CD4-positive, alpha-beta T cell treated with Interferon alpha-2 for 1 hour (primary cell): ENCODE measurements around the gene DPF3.
A peak's percentile ranks its signal among the peaks of the same experiment; 100 is the strongest.

Experiments used
- DNase-seq, 2 donors: peaks; one replicate each; pipeline ENCODE4 v3.0.0-alpha.2; 2020 to 2022

DPF3 gene

GRCh38 chr14:72904218-72904617, 10.3 kb upstream of the DPF3 start:
- DNase-seq: no peak

GRCh38 chr14:72903716-72904115, 9.8 kb upstream of the DPF3 start:
- no peak for DNase-seq

DNA sequence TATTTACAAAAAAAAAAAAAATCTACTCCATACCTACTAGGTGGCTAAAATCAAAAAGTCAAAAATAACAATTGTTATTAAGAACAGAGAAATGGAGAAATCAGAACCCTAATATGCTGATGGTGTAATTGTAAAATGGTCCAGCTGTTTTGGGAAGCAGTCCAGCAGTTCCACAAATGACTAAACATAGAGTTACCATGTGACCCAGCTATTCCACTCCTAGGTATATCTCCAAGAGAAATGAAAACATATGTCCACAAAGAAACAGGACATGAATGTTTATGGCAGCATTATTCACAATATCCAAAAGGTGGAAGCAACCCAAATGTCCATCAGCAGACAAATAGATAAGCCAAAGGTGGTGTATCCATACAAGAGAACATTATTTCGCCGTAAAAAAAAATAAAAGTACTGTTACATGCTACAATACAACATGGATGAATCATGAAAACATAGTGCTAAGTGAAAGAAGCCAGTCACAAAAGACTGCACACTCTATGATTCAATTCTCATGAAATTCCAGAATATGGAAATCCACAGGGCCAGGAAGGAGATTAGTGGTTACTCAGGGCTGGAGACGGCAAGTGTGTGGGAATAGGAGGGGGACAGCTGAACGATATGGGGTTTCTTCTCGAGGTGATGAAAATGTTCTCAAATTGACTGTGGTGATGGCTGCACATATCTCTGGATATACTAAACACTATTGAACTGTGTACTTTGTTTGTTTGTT, 9.1 kb upstream of the DPF3 start:
- DNase-seq: no peak

GRCh38 chr14:72901361-72901760, 7.5 kb upstream of the DPF3 start:
- no peak for DNase-seq

GRCh38 chr14:72898448-72898847, 4.5 kb upstream of the DPF3 start:
- DNase-seq: no peak

DNA sequence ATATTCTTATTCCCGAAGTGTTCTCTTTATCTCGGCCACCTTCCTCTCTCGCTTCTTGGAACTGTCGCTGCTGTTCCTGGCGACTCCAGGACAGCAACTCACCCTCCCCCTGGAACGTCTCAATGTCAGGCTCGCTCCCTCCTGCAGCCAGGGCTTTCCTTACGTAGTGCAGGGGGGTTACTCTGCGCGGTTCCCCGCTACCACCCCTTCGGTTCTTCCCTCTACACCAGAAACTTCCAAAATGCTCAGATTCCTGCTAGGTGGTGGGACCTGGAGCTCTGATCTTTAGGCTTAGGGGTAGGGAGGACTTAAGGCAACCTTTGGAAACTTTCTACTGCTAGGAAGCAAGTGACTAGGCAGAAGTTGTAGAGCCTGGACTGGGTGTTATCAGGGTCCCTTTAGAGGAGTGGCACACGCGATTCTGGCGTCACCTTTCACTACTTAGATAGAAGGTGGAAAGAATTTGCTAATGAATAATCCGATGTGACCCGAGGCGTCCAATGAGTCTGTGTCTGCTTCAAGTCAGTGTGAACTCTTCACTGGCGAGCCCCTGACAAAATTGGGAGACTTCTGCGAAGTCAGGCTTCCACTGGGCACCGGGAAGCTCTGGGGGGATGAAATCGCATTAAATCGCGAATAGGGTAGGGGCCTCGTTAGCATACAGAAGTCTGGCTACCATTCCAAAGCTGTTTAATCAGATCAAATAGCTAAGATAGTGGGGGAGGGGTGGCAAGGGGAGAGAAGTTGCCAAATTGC, 900 bp upstream of the DPF3 start:
- DNase-seq: peak in 1 of 2 donors; percentile 8

DNA sequence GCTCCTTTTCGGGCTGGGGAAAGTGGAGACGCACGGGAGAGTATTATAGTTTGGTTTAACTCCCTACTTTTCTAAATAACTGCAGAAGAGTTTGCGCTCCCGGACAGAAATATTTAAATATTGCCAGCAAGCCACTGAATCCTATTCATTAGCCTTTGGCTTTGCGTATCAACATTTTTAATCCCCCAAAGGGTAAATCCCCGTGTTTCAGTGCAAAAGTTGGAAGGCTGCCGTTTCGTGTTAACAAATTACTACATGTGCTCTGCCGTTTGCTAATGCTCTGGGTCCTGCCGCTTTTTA, 372 bp upstream of the DPF3 start:
- DNase-seq: no peak

- peak in 1 of 2 donors; percentile 16 for DNase-seq
Measured at GRCh38 chr14:72892879-72893635, 844 bp downstream of the DPF3 start.

GRCh38 chr14:72892103-72892878, 1.6 kb downstream of the DPF3 start:
- DNase-seq: peak in 1 of 2 donors; percentile 43

- DNase-seq: no peak
Measured at GRCh38 chr14:72891666-72892102, 2.2 kb downstream of the DPF3 start.

GRCh38 chr14:72889366-72889765, 4.5 kb downstream of the DPF3 start:
- no peak for DNase-seq

- DNase-seq: no peak
Measured at GRCh38 chr14:72888636-72889201, 5.2 kb downstream of the DPF3 start.

DNA sequence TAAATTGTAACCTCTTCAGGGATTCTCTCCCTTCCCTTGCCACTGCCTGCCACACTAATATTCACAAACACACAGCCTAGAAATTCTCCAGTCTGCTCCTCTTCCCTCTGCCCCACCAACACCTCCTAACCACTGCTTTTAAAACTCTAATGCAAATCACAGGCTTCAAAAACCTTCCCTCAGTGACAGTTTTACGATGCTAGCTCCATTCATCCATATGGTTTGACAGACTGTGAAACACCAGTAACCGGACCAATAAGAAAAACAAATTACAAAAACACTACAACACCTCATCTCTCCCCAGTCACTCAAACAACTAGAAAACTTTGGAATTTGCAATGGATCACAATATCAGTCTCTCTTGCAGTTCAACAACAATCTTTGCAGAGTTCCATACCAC, 5.7 kb downstream of the DPF3 start:
- DNase-seq: no peak

GRCh38 chr14:72887514-72887913, 6.4 kb downstream of the DPF3 start:
- no peak for DNase-seq

DNA sequence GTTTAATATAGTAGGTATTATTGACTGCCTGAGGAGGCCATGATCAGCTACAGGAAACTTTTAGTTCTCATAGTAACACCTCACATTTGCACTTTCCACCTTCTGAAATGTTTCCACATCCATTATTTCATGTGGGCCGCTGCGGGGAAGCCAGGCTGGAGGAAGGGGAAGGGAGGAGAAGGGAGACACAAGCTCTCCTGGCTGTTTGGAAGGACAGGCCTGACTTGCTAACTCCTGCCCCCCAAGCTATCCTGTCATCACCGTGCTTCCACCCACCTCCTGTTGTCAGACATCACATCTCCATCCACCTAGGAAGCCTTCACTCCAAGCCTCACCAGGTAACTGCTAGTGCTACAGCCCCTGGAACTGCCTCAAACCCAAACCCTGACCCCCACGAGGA, 9.5 kb downstream of the DPF3 start:
- no peak for DNase-seq

GRCh38 chr14:72883961-72884360, 9.9 kb downstream of the DPF3 start:
- no peak for DNase-seq

GRCh38 chr14:72883109-72883508, 10.8 kb downstream of the DPF3 start:
- DNase-seq: no peak

- no peak for DNase-seq
Measured at GRCh38 chr14:72882463-72882862, 11.4 kb downstream of the DPF3 start.

DNA sequence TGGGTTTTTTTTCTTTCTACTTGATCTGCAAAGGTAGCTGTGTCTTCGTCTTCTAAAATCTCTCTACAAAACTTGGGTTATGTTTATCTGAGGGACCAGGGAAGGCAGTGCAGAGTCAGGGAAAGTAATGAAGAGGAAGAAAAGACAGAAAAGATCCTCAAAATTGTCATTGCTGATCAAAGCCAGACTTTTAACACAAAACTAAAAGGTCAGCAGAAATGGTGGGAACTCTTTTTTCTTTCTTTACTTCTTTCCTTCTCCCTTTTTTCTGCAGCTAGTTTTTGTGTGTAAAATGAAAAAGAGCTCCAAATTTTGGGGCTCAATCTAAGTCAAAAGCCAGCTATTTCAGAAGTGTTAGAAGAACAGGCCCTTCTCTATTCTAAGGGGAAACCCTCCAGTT, 11.9 kb downstream of the DPF3 start:
- no peak for DNase-seq

GRCh38 chr14:72881543-72881942, 12.4 kb downstream of the DPF3 start:
- no peak for DNase-seq

DNA sequence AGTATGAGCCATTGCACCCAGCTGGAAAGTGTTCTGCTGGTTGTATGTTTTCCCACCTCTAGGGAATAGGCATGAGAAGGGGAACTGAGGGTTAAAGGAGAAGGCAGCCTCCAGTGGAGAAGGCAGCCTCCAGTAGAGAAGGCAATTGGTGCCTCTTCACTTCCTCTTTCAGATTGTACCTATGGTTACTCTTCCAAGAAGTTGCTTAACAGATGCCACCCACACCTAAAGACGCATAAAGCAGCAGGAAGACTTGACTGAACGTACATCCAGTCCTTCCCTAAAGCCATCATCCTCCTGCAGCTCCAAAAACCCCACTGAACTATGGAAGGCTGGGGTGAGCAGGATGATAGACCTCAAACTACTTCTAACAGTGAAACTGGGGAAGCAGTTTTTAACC, 13.1 kb downstream of the DPF3 start:
- no peak for DNase-seq

DNA sequence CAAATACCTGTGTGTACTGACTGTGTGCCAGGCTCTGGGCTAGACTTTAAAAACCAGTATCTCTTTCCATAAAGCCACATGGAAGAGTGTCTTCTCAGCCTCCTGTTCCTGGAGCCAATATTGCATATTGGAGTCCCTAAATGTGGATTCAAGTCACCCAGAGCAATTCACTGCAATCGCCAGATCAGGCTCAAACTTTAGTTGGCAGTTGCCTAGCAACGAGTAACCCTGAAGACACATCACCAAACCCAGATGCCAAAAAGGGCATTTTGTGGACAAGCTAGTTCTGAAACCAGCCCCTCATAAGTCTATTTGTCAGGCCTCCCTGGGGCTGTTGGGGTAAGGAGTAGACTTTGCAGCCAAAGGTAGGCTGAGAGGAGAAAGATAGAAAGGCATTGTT, 13.7 kb downstream of the DPF3 start:
- no peak for DNase-seq

DNA sequence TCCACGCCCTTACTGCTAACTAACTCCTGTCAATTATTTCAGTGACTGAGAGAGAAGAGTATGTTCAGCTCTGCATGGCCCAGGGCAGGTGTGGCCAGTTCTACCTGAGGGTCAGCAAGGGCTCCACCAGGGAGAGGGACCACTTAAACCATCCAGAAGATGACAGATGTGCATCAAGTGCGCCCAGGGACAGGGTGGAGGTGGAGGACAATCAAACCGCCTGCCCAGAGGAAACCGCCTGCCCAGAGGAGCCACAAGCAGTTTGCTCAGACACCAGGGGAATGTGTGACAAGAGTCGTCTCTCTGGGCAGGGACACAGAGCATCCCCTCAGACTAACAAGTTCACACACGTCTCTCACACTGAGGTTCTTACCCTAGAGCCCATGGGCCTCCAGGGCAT, 14.5 kb downstream of the DPF3 start:
- no peak for DNase-seq
